Stimulated activated CD4-positive, alpha-beta T cell treated with anti-CD3 and anti-CD28 coated beads, Interleukin-1b, Interleukin-23, amount 100 ng/mL, for 24 hours (primary cell): ENCODE measurements around the gene ZNF146.
"Not testable (repeated sequence)": the region's sequence is repeated elsewhere in the genome, so short reads cannot be mapped to it uniquely, and the experiment has no call there.

Experiments used
- DNase-seq, 4 experiments: peaks; one replicate each; pipeline ENCODE4 v3.0.0-alpha.2; 2020; ENCODE audit warnings: low read depth in 4 of 4, low spot score in 1 of 4

The ZNF146 gene

DNA sequence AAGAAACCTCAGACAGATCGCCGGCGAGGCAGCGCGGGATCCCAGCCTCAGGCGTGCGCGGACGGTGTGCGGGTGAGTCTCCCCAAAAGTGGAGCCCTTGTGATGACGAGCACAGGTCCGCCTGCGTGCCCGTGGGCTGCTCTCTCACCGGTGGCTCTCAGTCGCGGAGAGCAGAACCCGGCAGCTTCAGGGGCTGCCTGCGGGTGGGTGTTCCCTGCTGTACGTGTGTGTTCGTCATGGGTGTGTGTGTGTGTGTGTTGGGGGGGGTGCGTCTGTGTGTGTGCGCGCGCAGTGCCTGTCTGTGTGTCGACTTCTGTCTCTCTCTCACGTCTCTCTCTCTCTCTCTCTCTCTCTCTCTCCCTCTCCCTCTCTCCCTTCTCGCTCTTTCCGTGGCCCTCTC lies 54.4 kb downstream of the ZNF146 start:
- not testable (repeated sequence) for DNase-seq
